ENCODE measurements around the gene ZWILCH.

Gene ZWILCH

DNA sequence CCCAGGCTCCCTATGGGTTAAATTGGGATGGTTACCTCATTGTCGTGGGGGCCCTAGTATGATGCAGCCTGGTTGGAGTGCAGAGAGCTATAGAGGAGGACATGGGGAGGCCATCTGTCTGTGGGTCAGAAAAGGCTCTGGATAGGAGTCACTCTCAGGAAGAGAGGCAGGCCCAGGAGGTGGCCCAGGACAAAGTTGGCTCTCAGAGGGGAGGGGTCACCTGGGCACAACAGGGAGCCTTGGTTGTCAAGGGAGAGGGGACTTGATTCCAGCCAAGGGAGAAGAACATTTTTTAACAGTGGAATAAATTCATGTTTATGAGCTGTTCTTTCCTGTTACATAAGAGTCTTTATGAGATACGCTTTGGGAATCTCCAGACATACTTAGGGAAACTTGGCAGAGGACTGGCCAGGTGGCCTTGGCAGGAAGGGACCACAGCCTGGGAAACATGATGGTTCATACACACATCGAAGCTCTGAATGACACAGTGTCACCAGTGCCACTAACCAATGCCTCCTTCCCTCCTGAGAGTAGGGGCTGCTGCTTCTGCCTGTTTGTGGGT is 88.2 kb downstream of the ZWILCH start:
- CTCF ChIA-PET, result interaction anchor here (0.7 to 1.7 kb wide), 2 partner anchors 10 to 27 kb away, joined by 3 to 7 read pairs; partner anchors contain the start of gene LCTL
- POLR2A ChIA-PET, result no interaction called here
- no peak for DNase-seq (ENCODE audit: extremely low spot score)
- TF ChIP-seq, protein P1, sequence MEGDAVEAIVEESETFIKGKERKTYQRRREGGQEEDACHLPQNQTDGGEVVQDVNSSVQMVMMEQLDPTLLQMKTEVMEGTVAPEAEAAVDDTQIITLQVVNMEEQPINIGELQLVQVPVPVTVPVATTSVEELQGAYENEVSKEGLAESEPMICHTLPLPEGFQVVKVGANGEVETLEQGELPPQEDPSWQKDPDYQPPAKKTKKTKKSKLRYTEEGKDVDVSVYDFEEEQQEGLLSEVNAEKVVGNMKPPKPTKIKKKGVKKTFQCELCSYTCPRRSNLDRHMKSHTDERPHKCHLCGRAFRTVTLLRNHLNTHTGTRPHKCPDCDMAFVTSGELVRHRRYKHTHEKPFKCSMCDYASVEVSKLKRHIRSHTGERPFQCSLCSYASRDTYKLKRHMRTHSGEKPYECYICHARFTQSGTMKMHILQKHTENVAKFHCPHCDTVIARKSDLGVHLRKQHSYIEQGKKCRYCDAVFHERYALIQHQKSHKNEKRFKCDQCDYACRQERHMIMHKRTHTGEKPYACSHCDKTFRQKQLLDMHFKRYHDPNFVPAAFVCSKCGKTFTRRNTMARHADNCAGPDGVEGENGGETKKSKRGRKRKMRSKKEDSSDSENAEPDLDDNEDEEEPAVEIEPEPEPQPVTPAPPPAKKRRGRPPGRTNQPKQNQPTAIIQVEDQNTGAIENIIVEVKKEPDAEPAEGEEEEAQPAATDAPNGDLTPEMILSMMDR (IDR thresholded peaks at IDR 0.05; ENCODE audit: control extremely low read depth, extremely low read depth, low read depth, missing control alignments), result no peak

DNA sequence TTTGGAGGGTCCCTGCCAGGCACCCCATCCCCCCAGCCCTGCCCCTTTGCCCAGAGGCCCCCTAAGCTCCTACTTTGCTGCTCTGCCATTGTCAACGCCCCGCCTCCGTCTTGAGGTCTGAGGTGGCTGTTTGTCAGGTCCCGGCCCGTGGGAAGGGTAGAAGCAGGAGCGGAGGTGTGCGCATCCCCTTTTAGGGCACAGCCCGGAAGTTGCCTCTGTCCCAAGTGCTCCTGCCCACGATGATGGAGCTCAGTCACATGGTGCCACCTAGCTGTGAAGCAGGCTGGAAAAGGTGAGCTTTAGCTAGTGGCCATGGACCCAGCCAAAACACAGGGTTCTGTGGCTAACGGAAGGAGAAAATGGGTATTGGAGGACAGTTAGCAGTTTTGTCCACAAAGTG is 89.2 kb downstream of the ZWILCH start:
- no peak for DNase-seq (ENCODE audit: extremely low spot score)
- TF ChIP-seq, protein P1 (IDR thresholded peaks at IDR 0.05; ENCODE audit: control extremely low read depth, extremely low read depth, low read depth, missing control alignments), result no peak
- POLR2A ChIA-PET, result no interaction called here
- CTCF ChIA-PET, result interaction anchor here (1.7 kb wide), 1 partner anchor 28 kb away, joined by 7 read pairs; the partner anchor contains the start of gene LCTL

DNA sequence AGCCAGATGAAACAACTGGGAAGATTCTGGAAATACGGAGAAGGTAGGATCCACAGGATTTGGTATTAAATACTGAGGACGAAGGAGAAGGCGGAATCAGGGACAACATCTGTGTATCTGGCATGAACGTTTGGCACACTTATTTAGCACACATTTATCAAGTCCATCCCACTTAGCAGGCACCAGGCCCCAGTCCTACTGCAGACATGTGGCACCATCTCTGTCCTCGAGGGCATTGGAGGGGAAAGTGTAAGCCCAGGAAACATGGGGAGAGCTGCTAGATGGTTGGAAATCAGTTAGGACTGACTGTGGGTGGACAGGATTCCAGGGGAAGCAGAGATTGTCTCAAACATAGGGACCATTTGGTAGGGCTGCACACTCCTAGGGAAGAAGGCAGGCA is 89.7 kb downstream of the ZWILCH start:
- ChIA-PET POLR2A (no interaction called here), CTCF (no interaction called here)
- no peak for DNase-seq (ENCODE audit: extremely low spot score)
- TF ChIP-seq, protein P1 (IDR thresholded peaks at IDR 0.05; ENCODE audit: control extremely low read depth, extremely low read depth, low read depth, missing control alignments), result no peak

DNA sequence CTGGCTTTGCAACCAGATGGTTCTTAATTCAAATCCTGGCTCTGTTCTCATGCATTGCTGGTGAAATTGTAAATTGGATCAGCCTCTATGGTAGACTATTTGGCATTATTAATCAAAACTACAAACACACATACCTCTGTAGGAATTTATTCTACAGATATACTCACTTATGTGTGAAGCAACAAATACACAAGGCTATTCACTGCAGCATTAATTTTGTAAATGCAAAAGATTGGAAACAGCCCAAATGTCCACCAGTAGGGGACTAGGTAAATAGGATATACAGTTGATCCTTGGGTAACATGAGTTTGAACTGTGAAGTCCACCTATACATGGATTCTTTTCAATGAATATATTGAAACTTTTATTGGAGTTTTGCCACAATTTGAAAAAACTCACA is 90.2 kb downstream of the ZWILCH start:
- CTCF ChIA-PET, result no interaction called here

DNA sequence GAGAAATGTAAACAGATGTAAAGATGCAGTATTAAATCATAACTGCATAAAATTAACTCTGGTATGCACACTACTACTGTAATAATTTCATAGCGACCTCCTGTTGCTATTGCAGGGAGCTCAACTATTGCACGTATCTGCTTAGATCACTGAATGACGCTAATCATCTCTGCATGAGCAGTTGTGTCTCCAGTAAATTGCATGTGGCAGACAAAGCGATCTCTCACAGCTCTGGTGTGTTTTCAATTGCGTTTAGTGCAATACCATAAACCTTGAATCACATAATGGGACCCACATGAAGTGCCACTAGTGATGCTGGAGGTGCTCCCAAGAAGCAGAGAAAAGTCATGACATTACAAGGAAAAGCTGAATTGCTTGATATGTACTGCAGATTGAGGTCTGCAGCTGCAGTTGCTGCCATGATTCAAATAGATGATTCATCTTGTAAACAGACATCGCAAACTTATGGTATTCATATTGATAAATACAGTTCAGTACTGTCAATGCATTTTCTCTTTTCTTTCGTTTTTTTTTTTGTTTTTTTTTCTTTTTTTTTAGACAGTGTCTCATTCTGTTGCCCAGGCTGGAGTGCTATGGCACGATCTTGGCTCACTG is 90.9 kb downstream of the ZWILCH start:
- no peak for DNase-seq (ENCODE audit: extremely low spot score)
- POLR2A ChIA-PET, result no interaction called here
- CTCF ChIA-PET, result interaction anchor here (1.2 kb wide), 1 partner anchor 255 kb away, joined by 4 read pairs; no protein-coding TSS in a partner anchor
- TF ChIP-seq, protein P1 (IDR thresholded peaks at IDR 0.05; ENCODE audit: control extremely low read depth, extremely low read depth, low read depth, missing control alignments), result no peak

More for the DNA sequence above, 90.2 kb downstream of the ZWILCH start:
- TF ChIP-seq, protein P1 (IDR thresholded peaks at IDR 0.05; ENCODE audit: control extremely low read depth, extremely low read depth, low read depth, missing control alignments), result no peak
- POLR2A ChIA-PET, result no interaction called here
- DNase-seq (ENCODE audit: extremely low spot score), result no peak

DNA sequence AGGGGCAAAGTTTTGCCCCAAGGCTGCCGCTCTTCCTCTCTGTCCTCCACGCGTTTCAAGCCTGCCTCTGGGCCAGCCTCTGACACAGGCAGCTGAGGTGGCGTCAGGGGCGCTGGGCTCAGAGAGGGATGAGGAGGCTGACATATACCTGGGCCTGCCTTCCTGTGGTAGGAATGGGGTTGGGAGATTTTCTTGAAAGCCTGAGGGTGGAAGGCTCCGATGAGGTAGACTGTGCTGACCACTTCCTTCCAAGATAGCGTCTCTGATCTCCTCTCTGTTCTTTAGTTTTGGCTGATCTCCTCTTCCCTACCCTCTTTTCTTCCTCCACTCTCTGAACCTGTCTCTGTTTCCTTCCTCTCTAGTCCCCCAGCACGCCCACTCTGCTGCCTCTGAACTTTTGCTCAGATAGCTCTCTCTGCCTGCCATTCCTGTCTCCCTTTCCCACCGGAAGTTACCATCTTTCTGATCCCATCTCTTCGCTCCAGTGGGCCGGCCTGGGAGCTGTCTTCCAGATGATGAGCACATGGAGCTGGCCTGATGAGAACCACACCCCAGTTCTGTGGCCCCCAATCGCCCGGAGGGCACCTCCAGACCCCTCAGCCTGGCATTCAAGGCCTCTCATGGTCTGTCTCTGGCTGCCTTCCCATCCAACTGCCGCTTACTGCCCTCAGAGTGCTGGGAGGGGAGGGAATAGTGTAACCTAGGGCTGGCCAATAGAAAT is 93.1 kb downstream of the ZWILCH start:
- TF ChIP-seq, protein P1 (IDR thresholded peaks at IDR 0.05; ENCODE audit: control extremely low read depth, extremely low read depth, low read depth, missing control alignments), result no peak
- ChIA-PET POLR2A (no interaction called here), CTCF (interaction anchor here (1.4 to 1.7 kb wide), 2 partner anchors 21 to 176 kb away, joined by 3 read pairs; no protein-coding TSS in a partner anchor)
- DNase-seq (ENCODE audit: extremely low spot score), result no peak

All from GM10248 (cell line).